ENCODE data around the gene MATN3.

The MATN3 gene

GRCh38 chr2:19944205-19944845 is 68.1 kb downstream of the MATN3 start:
- H3F3A ChIP-seq (ENCODE audit: low read depth) = no peaks in the 10 kb centered on the region
- H3K79me2 ChIP-seq (ENCODE audit: insufficient read depth, low read length) = no peaks in the 10 kb centered on the region
- H2AFZ ChIP-seq (ENCODE audit: low read length) = no peak overlapping the region
- no peak overlapping the region for H3K9ac ChIP-seq (ENCODE audit: low read depth, low read length, poor library complexity, severe bottlenecking)
- H4K20me1 ChIP-seq (ENCODE audit: insufficient read depth, low read length, poor library complexity, severe bottlenecking) = no peaks in the 10 kb centered on the region
- H3K9me3 ChIP-seq (ENCODE audit: insufficient read depth, low read depth, low read length) = no peaks in the 10 kb centered on the region
- H3K4me2 ChIP-seq (ENCODE audit: low read depth, low read length, poor library complexity, severe bottlenecking) = no peak overlapping the region
- H3K9me2 ChIP-seq (replicated peaks; ENCODE audit: low read depth, low read length) = no peaks in the 10 kb centered on the region
- no peaks in the 10 kb centered on the region for H3K36me3 ChIP-seq (ENCODE audit: insufficient read depth, low read length)
- H3K4me1 ChIP-seq (ENCODE audit: insufficient read depth, low read length, poor library complexity, severe bottlenecking) = no peaks in the 10 kb centered on the region
- H3K27me3 ChIP-seq (ENCODE audit: insufficient read depth, low read length, poor library complexity, severe bottlenecking) = peaks cover 6% of the 10 kb centered on the region
- no peak for TF ChIP-seq CTCF (conservative IDR thresholded peaks at IDR 0.05; ENCODE audit: low read length)
- no peak for TF ChIP-seq EZH2phosphoT487 (IDR thresholded peaks at IDR 0.05; ENCODE audit: borderline replicate concordance)
- H3K4me3 ChIP-seq (ENCODE audit: low read length, poor library complexity, severe bottlenecking) = no peak overlapping the region

GRCh38 chr2:19943189-19943588 is 69.3 kb downstream of the MATN3 start:
- no peaks in the 10 kb centered on the region for H3F3A ChIP-seq (ENCODE audit: low read depth)
- H3K4me3 ChIP-seq (ENCODE audit: low read length, poor library complexity, severe bottlenecking) = no peak overlapping the region
- H3K9me3 ChIP-seq (ENCODE audit: insufficient read depth, low read depth, low read length) = no peaks in the 10 kb centered on the region
- H4K20me1 ChIP-seq (ENCODE audit: insufficient read depth, low read length, poor library complexity, severe bottlenecking) = no peaks in the 10 kb centered on the region
- no peaks in the 10 kb centered on the region for H3K9me2 ChIP-seq (replicated peaks; ENCODE audit: low read depth, low read length)
- peaks cover 6% of the 10 kb centered on the region for H3K27me3 ChIP-seq (ENCODE audit: insufficient read depth, low read length, poor library complexity, severe bottlenecking)
- H3K79me2 ChIP-seq (ENCODE audit: insufficient read depth, low read length) = no peaks in the 10 kb centered on the region
- H3K36me3 ChIP-seq (ENCODE audit: insufficient read depth, low read length) = no peaks in the 10 kb centered on the region
- H2AFZ ChIP-seq (ENCODE audit: low read length) = no peak overlapping the region
- H3K4me2 ChIP-seq (ENCODE audit: low read depth, low read length, poor library complexity, severe bottlenecking) = no peak overlapping the region
- H3K4me1 ChIP-seq (ENCODE audit: insufficient read depth, low read length, poor library complexity, severe bottlenecking) = no peaks in the 10 kb centered on the region
- no peak overlapping the region for H3K9ac ChIP-seq (ENCODE audit: low read depth, low read length, poor library complexity, severe bottlenecking)
- TF ChIP-seq EZH2phosphoT487 (IDR thresholded peaks at IDR 0.05; ENCODE audit: borderline replicate concordance) = no peak
- TF ChIP-seq CTCF (conservative IDR thresholded peaks at IDR 0.05; ENCODE audit: low read length) = no peak

GRCh38 chr2:19942199-19942598 is 70.3 kb downstream of the MATN3 start:
- no peak overlapping the region for H3K9ac ChIP-seq (ENCODE audit: low read depth, low read length, poor library complexity, severe bottlenecking)
- H3K79me2 ChIP-seq (ENCODE audit: insufficient read depth, low read length) = no peaks in the 10 kb centered on the region
- H4K20me1 ChIP-seq (ENCODE audit: insufficient read depth, low read length, poor library complexity, severe bottlenecking) = no peaks in the 10 kb centered on the region
- peaks cover 5% of the 10 kb centered on the region for H3K27me3 ChIP-seq (ENCODE audit: insufficient read depth, low read length, poor library complexity, severe bottlenecking)
- no peaks in the 10 kb centered on the region for H3K9me3 ChIP-seq (ENCODE audit: insufficient read depth, low read depth, low read length)
- H3K4me2 ChIP-seq (ENCODE audit: low read depth, low read length, poor library complexity, severe bottlenecking) = no peak overlapping the region
- no peak overlapping the region for H2AFZ ChIP-seq (ENCODE audit: low read length)
- no peaks in the 10 kb centered on the region for H3K4me1 ChIP-seq (ENCODE audit: insufficient read depth, low read length, poor library complexity, severe bottlenecking)
- H3K9me2 ChIP-seq (replicated peaks; ENCODE audit: low read depth, low read length) = no peaks in the 10 kb centered on the region
- H3K36me3 ChIP-seq (ENCODE audit: insufficient read depth, low read length) = no peaks in the 10 kb centered on the region
- no peaks in the 10 kb centered on the region for H3F3A ChIP-seq (ENCODE audit: low read depth)
- H3K4me3 ChIP-seq (ENCODE audit: low read length, poor library complexity, severe bottlenecking) = no peak overlapping the region
- TF ChIP-seq EZH2phosphoT487 (IDR thresholded peaks at IDR 0.05; ENCODE audit: borderline replicate concordance) (no peak), CTCF (conservative IDR thresholded peaks at IDR 0.05; ENCODE audit: low read length) (no peak)
